NCI-H1436 treated with DMSO at 0.1 percent for 48 hours (cell line): ENCODE measurements around the gene SOD3.

Experiments
- DNase-seq: peaks from one replicate; lab custom pipeline; 2025; lab: John Stamatoyannopoulos, UW

The SOD3 gene

GRCh38 chr4:24794916-24795665 is at the start of gene SOD3:
Gene SOD3, plus strand, starts transcription at chr4:24795573. Its CDS starts 3,949 bp downstream, at chr4:24799522.
- no peak for DNase-seq

- DNase-seq, result no peak
Measured at GRCh38 chr4:24747234-24747975, 48.0 kb upstream of the SOD3 start.

- DNase-seq, result no peak
Measured at GRCh38 chr4:24748023-24748422, 47.4 kb upstream of the SOD3 start.

GRCh38 chr4:24748758-24749350 is 46.5 kb upstream of the SOD3 start:
- no peak for DNase-seq

- DNase-seq, result no peak
Measured at GRCh38 chr4:24750106-24750505, 45.3 kb upstream of the SOD3 start.

GRCh38 chr4:24751926-24752539 is 43.3 kb upstream of the SOD3 start:
- no peak for DNase-seq

- no peak for DNase-seq
Measured at GRCh38 chr4:24753519-24753918, 41.9 kb upstream of the SOD3 start.

GRCh38 chr4:24754571-24754970 is 40.8 kb upstream of the SOD3 start:
- DNase-seq, result no peak

GRCh38 chr4:24763631-24764297 is 31.6 kb upstream of the SOD3 start:
- DNase-seq, result no peak

GRCh38 chr4:24764345-24764744 is 31.0 kb upstream of the SOD3 start:
- DNase-seq, result no peak

GRCh38 chr4:24765376-24765988 is 29.9 kb upstream of the SOD3 start:
- DNase-seq, result no peak

GRCh38 chr4:24768006-24768405 is 27.4 kb upstream of the SOD3 start:
- no peak for DNase-seq

GRCh38 chr4:24768604-24769003 is 26.8 kb upstream of the SOD3 start:
- no peak for DNase-seq

GRCh38 chr4:24769571-24769970 is 25.8 kb upstream of the SOD3 start:
- DNase-seq, result no peak

- no peak for DNase-seq
Measured at GRCh38 chr4:24770032-24770584, 25.3 kb upstream of the SOD3 start.

GRCh38 chr4:24770667-24771066 is 24.7 kb upstream of the SOD3 start:
- no peak for DNase-seq

- DNase-seq, result no peak
Measured at GRCh38 chr4:24771241-24771640, 24.1 kb upstream of the SOD3 start.

- no peak for DNase-seq
Measured at GRCh38 chr4:24772061-24772705, 23.2 kb upstream of the SOD3 start.

- DNase-seq, result no peak
Measured at GRCh38 chr4:24772952-24773351, 22.4 kb upstream of the SOD3 start.

GRCh38 chr4:24774452-24774851 is 20.9 kb upstream of the SOD3 start:
- no peak for DNase-seq
